GM12878 (cell line): ENCODE results near the gene SCAND1. TPM values are rescaled to one million over a fixed set of nuclear protein-coding genes. Genes with fewer than 3 reads are reported as not detected.

Experiments used
- ATAC-seq: fragments of 200-7000 bp; cut with Tn5 transposase; 3 replicates; pipeline ENCODE4 v1.9.1; 2020; ENCODE audit warnings: mild to moderate bottlenecking, moderate library complexity
- BruUV-seq: library from RNA; stranded (reverse); fragments of 400-500 nt; replicated peaks from 2 replicates; lab custom pipeline; 2021; lab: Mats Ljungman, UMichigan
- CTCF ChIA-PET: fragments of 300-600 bp; sonication (Branson Sonifier 250); formaldehyde crosslinking; extraction: SDS; loops from one replicate; lab custom pipeline; 2021; ENCODE audit warnings: inconsistent platforms; lab: Yijun Ruan, JAX
- POLR2A ChIA-PET: fragments of 350-600 bp; formaldehyde crosslinking; extraction: SDS; loops from one replicate; lab custom pipeline; 2021; ENCODE audit warnings: inconsistent platforms; lab: Charles Lee
- RAD21 ChIA-PET: fragments of 300-600 bp; sonication (Branson Sonifier 250); formaldehyde crosslinking; loops from one replicate; lab custom pipeline; 2023; ENCODE audit warnings: antibody characterized with exemption; ENCODE audit not compliant: unreplicated experiment; lab: Charles Lee
- SMC1A ChIA-PET: fragments of 300-600 bp; sonication (Branson Sonifier 250); formaldehyde crosslinking; loops from one replicate; lab custom pipeline; 2023; ENCODE audit not compliant: unreplicated experiment, uncharacterized antibody; lab: Charles Lee
- DNase-seq: peaks from one replicate; pipeline ENCODE4 v3.0.0-alpha.2; 2011; ENCODE audit warnings: low read depth, low spot score
- FAIRE-seq: peaks from 3 replicates; lab custom pipeline; 2011; peaks lifted over from hg19 to GRCh38; lab: Jason Lieb, UNC
- H2AFZ ChIP-seq: 2 replicates; pipeline ENCODE4 v1.6.0; 2011; ENCODE audit warnings: low read depth, low read length, control low read depth; ENCODE audit not compliant: control insufficient read depth
- H3K27ac ChIP-seq: 2 replicates; pipeline ENCODE4 v1.5.1; 2011; ENCODE audit warnings: control low read depth; ENCODE audit not compliant: control insufficient read depth, insufficient read depth
- H3K27me3 ChIP-seq, 2 experiments: replicated peaks in 1 of 2; 2 replicates each; pipeline versions ENCODE4 v1.6.0 to v1.6.1; 2011; ENCODE audit warnings: low read length in 1 of 2; ENCODE audit not compliant: control insufficient read depth in 2 of 2, insufficient read depth in 2 of 2
- H3K36me3 ChIP-seq, 2 experiments: 2 replicates each; pipeline ENCODE4 v1.5.1; 2011; ENCODE audit warnings: low read length in 1 of 2; ENCODE audit not compliant: control insufficient read depth in 2 of 2, insufficient read depth in 2 of 2
- H3K4me1 ChIP-seq: 2 replicates; pipeline ENCODE4 v1.6.1; 2011; ENCODE audit warnings: mild to moderate bottlenecking, low read length, moderate library complexity, mixed read lengths; ENCODE audit not compliant: control insufficient read depth, insufficient read depth
- H3K4me2 ChIP-seq: 2 replicates; pipeline ENCODE4 v1.6.0; 2011; ENCODE audit warnings: control low read depth; ENCODE audit not compliant: control insufficient read depth, insufficient read depth
- H3K4me3 ChIP-seq: fragments of 200-600 bp; sonication (generic); 2 replicates; pipeline ENCODE4 v1.5.1; 2016
- H3K79me2 ChIP-seq: 2 replicates; pipeline ENCODE4 v1.6.0; 2011; ENCODE audit warnings: low read length; ENCODE audit not compliant: control insufficient read depth, insufficient read depth
- H3K9ac ChIP-seq: 2 replicates; pipeline ENCODE4 v1.8.0; 2011; ENCODE audit warnings: low read length, control low read depth, mixed read lengths; ENCODE audit not compliant: control insufficient read depth, insufficient read depth
- H3K9me3 ChIP-seq: replicated peaks from 3 replicates; pipeline ENCODE4 v1.5.1; 2011; ENCODE audit warnings: mild to moderate bottlenecking, low read length; ENCODE audit not compliant: control insufficient read depth, insufficient read depth
- H4K20me1 ChIP-seq: 2 replicates; pipeline ENCODE4 v1.6.0; 2011; ENCODE audit not compliant: control insufficient read depth, insufficient read depth
- ATF7 ChIP-seq: fragments of 450-650 bp; IDR thresholded peaks from 2 replicates; pipeline ENCODE4 v1.6.1; 2016; ENCODE audit warnings: low read depth, mild to moderate bottlenecking
- BMI1 ChIP-seq: fragments of 450-650 bp; IDR thresholded peaks from 2 replicates; pipeline ENCODE4 v1.6.1; 2016; ENCODE audit warnings: mild to moderate bottlenecking, moderate library complexity, borderline replicate concordance
- CBX5 ChIP-seq: sonication (generic); IDR thresholded peaks from 2 replicates; pipeline ENCODE4 v1.6.1; 2016; ENCODE audit warnings: low read depth, moderate library complexity, mild to moderate bottlenecking, inconsistent platforms
- EZH2 ChIP-seq: IDR thresholded peaks from 2 replicates; pipeline ENCODE4 v1.6.1; 2012; ENCODE audit warnings: low read depth, mild to moderate bottlenecking, control low read depth, inconsistent platforms, low read length, borderline replicate concordance; ENCODE audit not compliant: control insufficient read depth
- JUND ChIP-seq: IDR thresholded peaks from 2 replicates; pipeline ENCODE4 v1.6.1; 2012; ENCODE audit warnings: low read depth, mild to moderate bottlenecking, low read length, improper control_type of control experiment, moderate library complexity
- KDM1A ChIP-seq: fragments of 200-600 bp; sonication (generic); IDR thresholded peaks from 2 replicates; pipeline ENCODE4 v1.6.1; 2016; ENCODE audit warnings: borderline replicate concordance
- MEF2A ChIP-seq: IDR thresholded peaks from 2 replicates; pipeline ENCODE4 v1.6.1; 2011; ENCODE audit warnings: low read depth, mild to moderate bottlenecking, low read length, moderate library complexity; ENCODE audit not compliant: insufficient read depth
- MXI1 ChIP-seq: fragments of 150-350 bp; IDR thresholded peaks from 2 replicates; pipeline ENCODE4 v1.6.1; 2011; ENCODE audit warnings: low read depth, mild to moderate bottlenecking, inconsistent platforms, low read length, improper control_type of control experiment
- PAX5 ChIP-seq: IDR thresholded peaks from 2 replicates; pipeline ENCODE4 v1.6.1; 2011; ENCODE audit warnings: low read depth, low read length, borderline replicate concordance
- SIN3A ChIP-seq: IDR thresholded peaks from 2 replicates; pipeline ENCODE4 v1.6.1; 2012; ENCODE audit warnings: low read depth, low read length, improper control_type of control experiment
- SPI1 ChIP-seq: IDR thresholded peaks from 2 replicates; pipeline ENCODE4 v1.6.1; 2011; ENCODE audit warnings: low read depth, mild to moderate bottlenecking, low read length, moderate library complexity, borderline replicate concordance; ENCODE audit not compliant: insufficient read depth
- SREBF1 ChIP-seq: IDR thresholded peaks from 2 replicates; pipeline ENCODE4 v1.6.1; 2012; ENCODE audit warnings: mild to moderate bottlenecking, low read length
- SUPT20H ChIP-seq: IDR thresholded peaks from 2 replicates; pipeline ENCODE4 v1.6.1; 2011; ENCODE audit warnings: low read depth, mild to moderate bottlenecking, low read length, moderate library complexity, borderline replicate concordance; ENCODE audit not compliant: control insufficient read depth
- WRNIP1 ChIP-seq: IDR thresholded peaks from 2 replicates; pipeline ENCODE4 v1.6.1; 2011; ENCODE audit warnings: low read depth, low read length, improper control_type of control experiment, borderline replicate concordance
- WGBS: methylation state at CpG from one replicate; pipeline ENCODE4 v1.1.6; 2016; ENCODE audit warnings: low lambda C conversion rate; ENCODE audit not compliant: insufficient replicate concordance, insufficient coverage; ENCODE audit errors: missing lambda C conversion rate; 5-methylcytosine and 5-hydroxymethylcytosine counted together
- in situ Hi-C: fragments of 300-500 bp; cut with MboI; formaldehyde crosslinking; loops from 9 replicates; pipeline ENCODE4 v1.14.3; 2018; ENCODE audit warnings: mixed read lengths
- intact Hi-C: fragments of 100-400 bp; cut with micrococcal nuclease; formaldehyde crosslinking; loops from one replicate; pipeline ENCODE4 v1.14.2; 2022; ENCODE audit not compliant: unreplicated experiment
- polyA plus RNA-seq, 11 experiments: library from polyadenylated mRNA; depleted of rRNA in 4 of 11; unstranded in 6 of 11; stranded (reverse) in 5 of 11; fragments of >200 nt; fragmentation: Nextera tagmentation in 4 of 11; fragmentation: Illumina TruSeq in 1 of 11; extraction: Ambion mirVana in 4 of 11; extraction: Trizol in 1 of 11; gene quantifications; 1 replicate in 1 of 11; 2 replicates in 10 of 11; pipeline versions ENCODE4 v1.2.1 to v1.2.3, GENCODE V29; 2011 to 2016; ENCODE audit warnings: inconsistent platforms in 2 of 11, missing spikeins in 2 of 11, low read depth in 1 of 11
- total RNA-seq, 4 experiments: library from RNA; depleted of rRNA in 3 of 4; stranded (reverse); fragments of >200 nt in 3 of 4; fragmentation: Illumina TruSeq in 1 of 4; extraction: Trizol in 1 of 4; gene quantifications; 2 replicates each; pipeline versions ENCODE4 v1.2.1 to v1.2.3, GENCODE V29; 2013 to 2021
- TF ChIP-seq, protein P1 (sequence below): IDR thresholded peaks from 2 replicates; pipeline ENCODE4 v1.6.1; 2012; ENCODE audit warnings: low read depth, low read length, improper control_type of control experiment
- TF ChIP-seq, protein P2 (sequence below): IDR thresholded peaks from 2 replicates; pipeline ENCODE4 v1.6.1; 2012; ENCODE audit warnings: low read length, inconsistent platforms

SCAND1 gene
- total and polyA plus RNA-seq, 10 of the 15 experiments (the other 5 are each of a cell fraction or from before 2014, with no cell fraction given): 0.08 to 117 (median 25.9) TPM

DNA sequence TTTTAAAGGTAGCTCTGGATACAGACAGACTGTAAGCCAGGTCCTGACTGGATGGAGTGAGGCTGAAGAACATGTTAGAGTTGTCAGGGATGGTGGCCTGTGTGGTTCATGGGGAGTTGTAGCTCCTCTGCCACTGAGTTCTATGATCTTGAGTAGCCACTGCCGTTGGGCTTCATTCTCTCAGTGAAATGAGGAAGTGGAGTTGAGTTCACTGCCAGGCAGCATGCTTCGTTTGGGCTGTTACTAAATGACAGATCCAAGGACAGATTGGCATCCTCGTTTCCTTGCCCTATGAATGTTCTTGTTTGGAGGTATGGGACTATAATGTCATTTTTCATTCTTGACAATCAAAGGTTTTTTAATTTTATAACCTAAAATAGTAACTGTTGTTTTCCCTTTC lies 37.2 kb downstream of the SCAND1 start:
- Histone ChIP-seq H3K27me3 (no peaks in the 10 kb centered on the region), H4K20me1 (no peaks in the 10 kb centered on the region), H2AFZ (no peak overlapping the region), H3K9me3 (no peaks in the 10 kb centered on the region), H3K4me3 (no peak overlapping the region), H3K4me1 (no peaks in the 10 kb centered on the region), H3K9ac (no peak overlapping the region), H3K27ac (no peak overlapping the region), H3K4me2 (no peak overlapping the region), H3K36me3 (peaks cover 6 to 15% of the 10 kb centered on the region in 2 experiments; a peak in 3 of 4 replicates), H3K79me2 (no peaks in the 10 kb centered on the region)
- intact Hi-C loops (no loop called here), in situ Hi-C loops (no loop called here)
- SMC1A ChIA-PET: no interaction called here
- RAD21 ChIA-PET: interaction anchor here (0.6 to 0.7 kb wide), 2 partner anchors 174 to 1139 kb away, joined by 3 read pairs; no protein-coding TSS in a partner anchor
- POLR2A ChIA-PET: no interaction called here
- no peak for DNase-seq
- FAIRE-seq: no peak
- 71% methylated on average over 3 of the region's 3 CpGs for WGBS
- ATAC-seq: no peak
- TF ChIP-seq SPI1 (peak; percentile 72; the same call in 1 of the 2 replicates), ATF7 (no peak)
- no TSS peak for BruUV-seq
- CTCF ChIA-PET: interaction anchor here (0.6 to 1.6 kb wide), 3 partner anchors 10 to 453 kb away, joined by 3 to 4 read pairs (median 3); no protein-coding TSS in a partner anchor

DNA sequence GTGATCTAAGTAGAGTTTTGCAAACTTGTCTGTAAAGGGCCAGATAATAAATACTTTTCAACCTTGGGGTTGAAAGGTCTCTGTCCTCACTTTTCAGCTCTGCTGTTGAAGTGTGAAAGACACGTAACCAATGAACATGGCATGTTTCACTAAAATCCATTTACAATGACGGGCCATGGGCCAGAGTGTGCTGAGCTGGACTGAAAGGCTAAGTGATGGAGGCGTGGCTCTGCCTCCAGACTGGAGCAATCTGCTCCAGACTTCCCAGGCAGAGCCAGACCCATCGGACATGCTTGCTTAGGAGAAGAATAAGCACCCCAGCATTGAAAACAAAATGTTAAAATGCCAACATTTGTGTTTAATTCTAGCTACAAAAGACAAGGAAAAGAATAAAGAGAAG lies 41.4 kb downstream of the SCAND1 start:
- Histone ChIP-seq H4K20me1 (no peaks in the 10 kb centered on the region), H2AFZ (no peak overlapping the region), H3K27me3 (no peaks in the 10 kb centered on the region), H3K36me3 (peaks cover 8 to 18% of the 10 kb centered on the region in 2 experiments; a peak in 3 of 4 replicates), H3K4me1 (peaks cover 21% of the 10 kb centered on the region), H3K4me3 (no peak overlapping the region), H3K4me2 (no peak overlapping the region), H3K9ac (no peak overlapping the region), H3K27ac (no peak overlapping the region), H3K79me2 (no peaks in the 10 kb centered on the region), H3K9me3 (no peaks in the 10 kb centered on the region)
- POLR2A ChIA-PET: no interaction called here
- in situ Hi-C loops (no loop called here), intact Hi-C loops (no loop called here)
- CTCF ChIA-PET: no interaction called here
- no peak for ATAC-seq
- DNase-seq: no peak
- no TSS peak for BruUV-seq
- 98% methylated on average over 4 of the region's 4 CpGs for WGBS
- SMC1A ChIA-PET: no interaction called here
- RAD21 ChIA-PET: no interaction called here
- no peak for FAIRE-seq
- TF ChIP-seq BMI1: no peak
- no peak for TF ChIP-seq EZH2
- TF ChIP-seq SREBF1: no peak
- TF ChIP-seq, protein P1, sequence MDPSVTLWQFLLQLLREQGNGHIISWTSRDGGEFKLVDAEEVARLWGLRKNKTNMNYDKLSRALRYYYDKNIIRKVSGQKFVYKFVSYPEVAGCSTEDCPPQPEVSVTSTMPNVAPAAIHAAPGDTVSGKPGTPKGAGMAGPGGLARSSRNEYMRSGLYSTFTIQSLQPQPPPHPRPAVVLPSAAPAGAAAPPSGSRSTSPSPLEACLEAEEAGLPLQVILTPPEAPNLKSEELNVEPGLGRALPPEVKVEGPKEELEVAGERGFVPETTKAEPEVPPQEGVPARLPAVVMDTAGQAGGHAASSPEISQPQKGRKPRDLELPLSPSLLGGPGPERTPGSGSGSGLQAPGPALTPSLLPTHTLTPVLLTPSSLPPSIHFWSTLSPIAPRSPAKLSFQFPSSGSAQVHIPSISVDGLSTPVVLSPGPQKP: no peak
- TF ChIP-seq KDM1A: no peak
- TF ChIP-seq, protein P2, sequence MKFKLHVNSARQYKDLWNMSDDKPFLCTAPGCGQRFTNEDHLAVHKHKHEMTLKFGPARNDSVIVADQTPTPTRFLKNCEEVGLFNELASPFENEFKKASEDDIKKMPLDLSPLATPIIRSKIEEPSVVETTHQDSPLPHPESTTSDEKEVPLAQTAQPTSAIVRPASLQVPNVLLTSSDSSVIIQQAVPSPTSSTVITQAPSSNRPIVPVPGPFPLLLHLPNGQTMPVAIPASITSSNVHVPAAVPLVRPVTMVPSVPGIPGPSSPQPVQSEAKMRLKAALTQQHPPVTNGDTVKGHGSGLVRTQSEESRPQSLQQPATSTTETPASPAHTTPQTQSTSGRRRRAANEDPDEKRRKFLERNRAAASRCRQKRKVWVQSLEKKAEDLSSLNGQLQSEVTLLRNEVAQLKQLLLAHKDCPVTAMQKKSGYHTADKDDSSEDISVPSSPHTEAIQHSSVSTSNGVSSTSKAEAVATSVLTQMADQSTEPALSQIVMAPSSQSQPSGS: no peak
- no peak for TF ChIP-seq WRNIP1
- no peak for TF ChIP-seq MEF2A
- no peak for TF ChIP-seq JUND
- TF ChIP-seq SUPT20H: no peak
- no peak for TF ChIP-seq ATF7
- TF ChIP-seq SIN3A: no peak
- TF ChIP-seq CBX5: no peak
- no peak for TF ChIP-seq PAX5
- no peak for TF ChIP-seq MXI1
- no peak for TF ChIP-seq SPI1
